HG03095 (cell line): Measurements from ENCODE around the gene GGTA1.

Experiments used
- ATAC-seq: cut with Tn5 transposase; IDR thresholded peaks from one replicate; pipeline ENCODE4 v1.9.1; 2021; ENCODE audit warnings: moderate library complexity; ENCODE audit not compliant: unreplicated experiment

Gene GGTA1

DNA sequence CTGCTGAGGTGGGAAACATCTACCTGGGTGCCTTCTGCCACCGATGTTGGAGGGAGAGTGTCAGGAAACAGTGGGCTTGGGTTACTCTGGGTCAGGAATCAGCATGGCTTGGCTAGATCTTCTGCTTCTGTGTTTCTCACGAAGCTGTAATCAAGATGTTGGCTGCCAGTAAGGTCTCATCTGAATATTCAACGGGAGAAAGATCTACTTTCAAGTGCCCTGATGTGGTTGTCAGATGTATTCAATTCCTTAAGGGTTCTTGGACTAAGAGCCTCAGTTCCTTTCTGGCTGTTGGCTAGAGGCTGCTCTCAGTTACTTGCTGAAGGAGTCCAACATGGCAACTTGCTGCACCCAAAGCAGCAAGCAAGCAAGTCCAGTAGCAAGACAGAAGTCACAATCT lies 87.7 kb downstream of the GGTA1 start:
- ATAC-seq, result no peak

DNA sequence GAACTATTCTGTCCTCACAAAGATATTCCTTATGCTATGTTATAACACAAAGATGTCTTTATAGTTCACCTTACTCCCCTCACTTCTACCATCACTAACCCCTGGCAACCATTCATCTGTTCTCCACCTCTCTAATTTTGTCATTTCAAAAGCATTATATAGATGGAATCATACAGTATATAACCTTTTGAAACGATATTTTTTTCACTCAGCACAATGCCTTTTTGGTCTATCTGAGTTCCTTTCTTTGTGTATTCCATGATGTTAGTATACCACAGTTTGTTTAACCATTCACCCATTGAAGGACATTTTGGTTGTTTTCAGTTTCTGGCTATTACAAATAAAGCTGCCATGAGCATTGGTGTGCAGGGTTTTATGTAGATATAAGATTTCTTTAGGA lies 93.7 kb downstream of the GGTA1 start:
- no peak for ATAC-seq
